WTC11 (cell line): Measurements from ENCODE around the gene LPAR3. TPM values are rescaled to one million over a fixed set of nuclear protein-coding genes. Genes with fewer than 3 reads are reported as not detected.
"Not testable (repeated sequence)": the region's sequence is repeated elsewhere in the genome, so short reads cannot be mapped to it uniquely, and the experiment has no call there.

Experiments
- ATAC-seq: fragments of 200-7000 bp; cut with Tn5 transposase; 2 replicates; pipeline ENCODE4 v1.10.0; 2021; ENCODE audit warnings: mild to moderate bottlenecking, moderate library complexity
- CTCF ChIA-PET: fragments of 300-600 bp; sonication (Branson Sonifier 250); formaldehyde crosslinking; loops from one replicate; lab custom pipeline; 2021; ENCODE audit warnings: antibody characterized with exemption; lab: Charles Lee
- POLR2A ChIA-PET: fragments of 350-600 bp; sonication (Branson Sonifier 250); formaldehyde crosslinking; loops from one replicate; lab custom pipeline; 2021; ENCODE audit warnings: antibody characterized with exemption; lab: Charles Lee
- DNase-seq: peaks from one replicate; pipeline ENCODE4 v3.0.0; 2021; ENCODE audit warnings: low spot score
- H3K27ac Mint-ChIP-seq: 2 replicates; pipeline ENCODE4 v1.8.0; 2021; ENCODE audit warnings: mixed read lengths
- H3K27me3 Mint-ChIP-seq: 2 replicates; pipeline ENCODE4 v1.8.0; 2021; ENCODE audit warnings: low read depth, mild to moderate bottlenecking, moderate library complexity, mixed read lengths
- H3K36me3 Mint-ChIP-seq: 2 replicates; pipeline ENCODE4 v1.8.0; 2021; ENCODE audit warnings: mixed read lengths
- H3K4me1 Mint-ChIP-seq: 2 replicates; pipeline ENCODE4 v1.8.0; 2022; ENCODE audit warnings: mixed read lengths
- H3K4me3 Mint-ChIP-seq: 2 replicates; pipeline ENCODE4 v1.8.0; 2021; ENCODE audit warnings: mild to moderate bottlenecking, moderate library complexity, mixed read lengths
- H3K9me3 Mint-ChIP-seq: 2 replicates; pipeline ENCODE4 v1.8.0; 2021; ENCODE audit warnings: mixed read lengths
- ATF1 ChIP-seq: sonication (generic); formaldehyde crosslinking; IDR thresholded peaks from 2 replicates; pipeline ENCODE4 v1.8.1; 2023; ENCODE audit warnings: mild to moderate bottlenecking, moderate library complexity, missing genetic modification reagents
- E2F1 ChIP-seq: sonication (generic); formaldehyde crosslinking; IDR thresholded peaks from 2 replicates; pipeline ENCODE4 v1.8.0; 2022; ENCODE audit warnings: mild to moderate bottlenecking, missing genetic modification reagents
- FOXP4 ChIP-seq: sonication (generic); formaldehyde crosslinking; IDR thresholded peaks from 2 replicates; pipeline ENCODE4 v1.8.0; 2022; ENCODE audit warnings: mild to moderate bottlenecking, missing genetic modification reagents
- NFATC4 ChIP-seq: fragments of 250-450 bp; sonication (Bioruptor Pico); IDR thresholded peaks from 2 replicates; pipeline ENCODE4 v1.9.0; 2021; ENCODE audit warnings: mild to moderate bottlenecking
- NFYB ChIP-seq: sonication (generic); formaldehyde crosslinking; conservative IDR thresholded peaks from 2 replicates; pipeline ENCODE4 v1.8.0; 2022; ENCODE audit warnings: low read depth, missing genetic modification reagents
- OVOL2 ChIP-seq: fragments of 250-450 bp; sonication (Bioruptor Pico); IDR thresholded peaks from 2 replicates; pipeline ENCODE4 v1.9.0; 2021; ENCODE audit warnings: mild to moderate bottlenecking, borderline replicate concordance
- PRDM15 ChIP-seq: sonication (generic); formaldehyde crosslinking; IDR thresholded peaks from 2 replicates; pipeline ENCODE4 v1.8.0; 2022; ENCODE audit warnings: missing genetic modification reagents
- PREB ChIP-seq: sonication (generic); formaldehyde crosslinking; IDR thresholded peaks from 2 replicates; pipeline ENCODE4 v1.8.1; 2022; ENCODE audit warnings: mild to moderate bottlenecking, missing genetic modification reagents, moderate library complexity, borderline replicate concordance
- PRRX2 ChIP-seq: fragments of 250-450 bp; sonication (Bioruptor Pico); IDR thresholded peaks from 2 replicates; pipeline ENCODE4 v1.8.0; 2021; ENCODE audit warnings: mild to moderate bottlenecking
- SMAD3 ChIP-seq: sonication (generic); formaldehyde crosslinking; IDR thresholded peaks from 2 replicates; pipeline ENCODE4 v1.8.0; 2022; ENCODE audit warnings: missing genetic modification reagents, mild to moderate bottlenecking, borderline replicate concordance
- TCF7 ChIP-seq: sonication (generic); formaldehyde crosslinking; IDR thresholded peaks from 2 replicates; pipeline ENCODE4 v1.8.0; 2022; ENCODE audit warnings: mild to moderate bottlenecking, low read depth, missing genetic modification reagents, moderate library complexity
- USF1 ChIP-seq: sonication (generic); formaldehyde crosslinking; IDR thresholded peaks from 2 replicates; pipeline ENCODE4 v1.8.0; 2022; ENCODE audit warnings: mild to moderate bottlenecking, missing genetic modification reagents
- ZNF138 ChIP-seq: sonication (generic); formaldehyde crosslinking; conservative IDR thresholded peaks from 2 replicates; pipeline ENCODE4 v1.8.1; 2022; ENCODE audit warnings: mild to moderate bottlenecking, moderate library complexity, missing genetic modification reagents
- ZNF396 ChIP-seq: fragments of 250-450 bp; sonication (Bioruptor Pico); IDR thresholded peaks from 2 replicates; pipeline ENCODE4 v1.8.0; 2021; ENCODE audit warnings: mild to moderate bottlenecking, moderate library complexity, borderline replicate concordance
- ZNF512 ChIP-seq: sonication (generic); formaldehyde crosslinking; IDR thresholded peaks from 2 replicates; pipeline ENCODE4 v1.8.1; 2022; ENCODE audit warnings: missing genetic modification reagents, borderline replicate concordance
- total RNA-seq: library from RNA; stranded (reverse); gene quantifications from 3 replicates; pipeline ENCODE4 v1.2.3, GENCODE V29; 2021

Gene LPAR3
- total RNA-seq, 1 experiment from 2014 or later: 33.3 TPM

GRCh38 chr1:84916897-84917296 lies 23.9 kb upstream of the LPAR3 start (continued):
- no peak for TF ChIP-seq PRDM15
- no peak for TF ChIP-seq FOXP4 (CRISPR knock-in tag)
- no peak for TF ChIP-seq NFYB
- TF ChIP-seq NFATC4 (CRISPR knock-in tag): no peak
- TF ChIP-seq ZNF396 (CRISPR knock-in tag): no peak
- TF ChIP-seq, all 79 proteins: peak for 0

GRCh38 chr1:84913555-84913892 lies 20.5 kb upstream of the LPAR3 start:
- Mint-ChIP-seq H3K4me3 (no peak overlapping the region), H3K27me3 (no peaks in the 10 kb centered on the region), H3K4me1 (no peaks in the 10 kb centered on the region), H3K36me3 (no peaks in the 10 kb centered on the region), H3K27ac (no peak overlapping the region), H3K9me3 (peaks cover 4% of the 10 kb centered on the region; the same call in 1 of the 2 replicates)
- CTCF ChIA-PET: no interaction called here
- DNase-seq (no peak), ATAC-seq (no peak)
- POLR2A ChIA-PET: interaction anchor here (0.9 kb wide), 1 partner anchor 20 kb away, joined by 4 read pairs; no protein-coding TSS in a partner anchor
- no peak for TF ChIP-seq PREB
- TF ChIP-seq ATF1 (CRISPR knock-in tag): no peak
- TF ChIP-seq OVOL2 (CRISPR knock-in tag): no peak
- TF ChIP-seq ZNF512: no peak
- TF ChIP-seq NFYB: no peak
- no peak for TF ChIP-seq PRRX2 (CRISPR knock-in tag)
- TF ChIP-seq E2F1 (CRISPR knock-in tag): no peak
- no peak for TF ChIP-seq SMAD3 (CRISPR knock-in tag)

- ATAC-seq: no peak
- no peaks in the 10 kb centered on the region for H3K27me3 Mint-ChIP-seq
- TF ChIP-seq TCF7 (CRISPR knock-in tag) (no peak), USF1 (CRISPR knock-in tag) (no peak), ZNF138 (CRISPR knock-in tag) (no peak)
- H3K27ac Mint-ChIP-seq: no peak overlapping the region
- no peaks in the 10 kb centered on the region for H3K36me3 Mint-ChIP-seq
- peaks cover 4% of the 10 kb centered on the region; the same call in 1 of the 2 replicates for H3K9me3 Mint-ChIP-seq
- no peak overlapping the region for H3K4me3 Mint-ChIP-seq
- no peaks in the 10 kb centered on the region for H3K4me1 Mint-ChIP-seq
- ChIA-PET POLR2A (interaction anchor here (0.9 kb wide), 1 partner anchor 19 kb away, joined by 4 read pairs; no protein-coding TSS in a partner anchor), CTCF (interaction anchor here (1.4 kb wide), 1 partner anchor 130 kb away, joined by 3 read pairs; no protein-coding TSS in a partner anchor)
- no peak for DNase-seq
Measured at GRCh38 chr1:84912726-84913554, 19.9 kb upstream of the LPAR3 start.

GRCh38 chr1:84908746-84909464 lies 15.9 kb upstream of the LPAR3 start:
- ATAC-seq, CTCF ChIA-PET, H3K36me3 Mint-ChIP-seq, H3K4me3 Mint-ChIP-seq, DNase-seq, H3K27me3 Mint-ChIP-seq, POLR2A ChIA-PET, H3K27ac Mint-ChIP-seq, H3K9me3 Mint-ChIP-seq: not testable (repeated sequence)
- peaks cover 10% of the 10 kb centered on the region for H3K4me1 Mint-ChIP-seq
